Measurements from ENCODE around the gene NEK4.
A peak's percentile ranks its signal among the peaks of the same experiment; 100 is the strongest.

The NEK4 gene

GRCh38 chr3:52671676-52672075 is 99.1 kb downstream of the NEK4 start:
- no peak for TF ChIP-seq CTCF (IDR thresholded peaks at IDR 0.05; ENCODE audit: extremely low read depth, missing control alignments)
- no peak for DNase-seq (ENCODE audit: low spot score)

- no peak for TF ChIP-seq CTCF (IDR thresholded peaks at IDR 0.05; ENCODE audit: extremely low read depth, missing control alignments)
These were observed 99.9 kb downstream of the NEK4 start for GRCh38 chr3:52670621-52671521.

GRCh38 chr3:52663098-52663497 is 107.6 kb downstream of the NEK4 start:
- no peak for DNase-seq (ENCODE audit: low spot score)
- TF ChIP-seq CTCF (IDR thresholded peaks at IDR 0.05; ENCODE audit: extremely low read depth, missing control alignments): no peak

More at GRCh38 chr3:52670621-52671521, 99.9 kb downstream of the NEK4 start:
- peak; percentile 41 for DNase-seq (ENCODE audit: low spot score)

GRCh38 chr3:52660046-52660445 is 110.7 kb downstream of the NEK4 start:
- TF ChIP-seq CTCF (IDR thresholded peaks at IDR 0.05; ENCODE audit: extremely low read depth, missing control alignments): no peak
- DNase-seq (ENCODE audit: low spot score): no peak
